ENCODE results near the gene ESR2. TPM values are rescaled to one million over a fixed set of nuclear protein-coding genes. Genes with fewer than 3 reads are reported as not detected.

The ESR2 gene
- total and polyA plus RNA-seq, 2 of the 8 experiments (the other 6 are each of a cell fraction or from before 2014, with no cell fraction given): 0.19 to 0.23 TPM

DNA sequence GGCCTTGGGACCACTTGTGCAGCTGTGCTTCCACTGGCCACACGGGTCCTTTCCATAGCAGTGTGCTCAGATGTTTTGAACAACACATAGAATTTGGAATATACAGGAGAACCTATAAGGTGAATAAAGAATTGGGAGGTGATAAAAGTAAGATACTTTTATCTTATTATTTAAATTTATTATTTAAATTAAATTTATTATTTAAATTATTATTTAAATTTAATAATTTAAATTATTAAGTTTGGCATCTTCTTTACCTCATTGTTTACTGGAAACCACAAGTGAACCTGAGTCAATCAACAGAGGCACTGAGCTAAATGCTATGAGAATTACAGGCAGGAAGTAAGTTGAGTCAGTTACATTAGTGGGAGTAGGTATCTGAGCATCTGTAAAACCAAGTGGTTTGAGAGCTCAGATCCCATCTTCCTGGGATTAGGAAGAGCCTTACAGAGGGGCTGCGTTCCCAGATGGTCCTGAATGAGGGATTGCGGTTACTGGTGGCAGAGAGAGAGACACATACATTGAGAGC is 103.1 kb downstream of the ESR2 start (continued):
- TF ChIP-seq CTBP2 (IDR thresholded peaks at IDR 0.05; ENCODE audit: borderline replicate concordance, insufficient read depth, insufficient read length, low read length) (no peak), HDAC6 (IDR thresholded peaks at IDR 0.05; ENCODE audit: low read depth, low read length) (no peak), ZNF274 (IDR thresholded peaks at IDR 0.05; ENCODE audit: borderline replicate concordance, extremely low read depth, low read length) (no peak), CBX8 (IDR thresholded peaks at IDR 0.05; ENCODE audit: borderline replicate concordance, low read depth, low read length) (no peak)
- TF ChIP-seq, protein P1, sequence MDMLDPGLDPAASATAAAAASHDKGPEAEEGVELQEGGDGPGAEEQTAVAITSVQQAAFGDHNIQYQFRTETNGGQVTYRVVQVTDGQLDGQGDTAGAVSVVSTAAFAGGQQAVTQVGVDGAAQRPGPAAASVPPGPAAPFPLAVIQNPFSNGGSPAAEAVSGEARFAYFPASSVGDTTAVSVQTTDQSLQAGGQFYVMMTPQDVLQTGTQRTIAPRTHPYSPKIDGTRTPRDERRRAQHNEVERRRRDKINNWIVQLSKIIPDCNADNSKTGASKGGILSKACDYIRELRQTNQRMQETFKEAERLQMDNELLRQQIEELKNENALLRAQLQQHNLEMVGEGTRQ (IDR thresholded peaks at IDR 0.05; ENCODE audit: low read length): no peak
- TF ChIP-seq, protein P2, sequence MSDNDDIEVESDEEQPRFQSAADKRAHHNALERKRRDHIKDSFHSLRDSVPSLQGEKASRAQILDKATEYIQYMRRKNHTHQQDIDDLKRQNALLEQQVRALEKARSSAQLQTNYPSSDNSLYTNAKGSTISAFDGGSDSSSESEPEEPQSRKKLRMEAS (IDR thresholded peaks at IDR 0.05): no peak
